T-helper 9 cell (primary cell): Measurements from ENCODE around the gene CYB5D1.
"Not testable (repeated sequence)": the region's sequence is repeated elsewhere in the genome, so short reads cannot be mapped to it uniquely, and the experiment has no call there.

Experiments
- DNase-seq: peaks from one replicate; pipeline ENCODE4 v3.0.0-alpha.2; 2020
- total RNA-seq, 2 donors: gene quantifications; one replicate each; lab custom pipeline; 2026; lab: John Stamatoyannopoulos, UW

The CYB5D1 gene
- 3.0 to 4.1 reads per million in 2 donors for total RNA-seq

GRCh38 chr17:7857713-7858521 is at the start of gene CYB5D1:
Gene CYB5D1, plus strand, starts transcription at chr17:7858003. Its CDS starts 132 bp downstream, at chr17:7858135.
- peak; percentile 81 for DNase-seq

- DNase-seq, result no peak
Measured at GRCh38 chr17:7809086-7809790, 48.6 kb upstream of the CYB5D1 start.

GRCh38 chr17:7809791-7810343 is 47.9 kb upstream of the CYB5D1 start:
- not testable (repeated sequence) for DNase-seq

GRCh38 chr17:7811251-7811650 is 46.6 kb upstream of the CYB5D1 start:
- no peak for DNase-seq

- DNase-seq, result no peak
Measured at GRCh38 chr17:7814969-7815368, 42.8 kb upstream of the CYB5D1 start.

- no peak for DNase-seq
Measured at GRCh38 chr17:7816926-7817642, 40.7 kb upstream of the CYB5D1 start.

GRCh38 chr17:7817643-7817964 is 40.2 kb upstream of the CYB5D1 start:
- no peak for DNase-seq

GRCh38 chr17:7818026-7818425 is 39.8 kb upstream of the CYB5D1 start:
- DNase-seq, result no peak

GRCh38 chr17:7818746-7819645 is 38.8 kb upstream of the CYB5D1 start:
- DNase-seq, result no peak

GRCh38 chr17:7820231-7820630 is 37.6 kb upstream of the CYB5D1 start:
- no peak for DNase-seq

- no peak for DNase-seq
Measured at GRCh38 chr17:7822126-7822525, 35.7 kb upstream of the CYB5D1 start.

GRCh38 chr17:7823581-7824001 is 34.2 kb upstream of the CYB5D1 start:
- DNase-seq, result no peak

- no peak for DNase-seq
Measured at GRCh38 chr17:7824021-7824924, 33.5 kb upstream of the CYB5D1 start.

GRCh38 chr17:7825206-7825990 is 32.4 kb upstream of the CYB5D1 start:
- no peak for DNase-seq

GRCh38 chr17:7830616-7831015 is 27.2 kb upstream of the CYB5D1 start:
- DNase-seq, result no peak

- DNase-seq, result no peak
Measured at GRCh38 chr17:7831233-7831632, 26.6 kb upstream of the CYB5D1 start.

GRCh38 chr17:7832431-7832830 is 25.4 kb upstream of the CYB5D1 start:
- no peak for DNase-seq

GRCh38 chr17:7833011-7833794 is 24.6 kb upstream of the CYB5D1 start:
- DNase-seq, result no peak

GRCh38 chr17:7833795-7834541 is 23.8 kb upstream of the CYB5D1 start, which contains the start of gene KDM6B:
Gene KDM6B, plus strand, starts transcription at chr17:7834217. Its CDS starts 11,338 bp downstream, at chr17:7845555.
- peak; percentile 84 for DNase-seq
